Mesendoderm (in vitro differentiated cells): ENCODE data around the gene CNNM2.

Experiments
- DNase-seq: peaks from one replicate; pipeline ENCODE4 v3.0.0; 2013
- H2AK5ac ChIP-seq: 2 replicates; pipeline ENCODE4 v1.6.1; 2013; ENCODE audit warnings: low read length, inconsistent platforms
- H2BK120ac ChIP-seq: 2 replicates; pipeline ENCODE4 v1.6.1; 2013; ENCODE audit warnings: low read depth, mild to moderate bottlenecking, low read length, moderate library complexity, mixed read lengths
- H2BK15ac ChIP-seq: replicated peaks from 2 replicates; pipeline ENCODE4 v1.6.1; 2013; ENCODE audit warnings: low read depth, mild to moderate bottlenecking, moderate library complexity
- H2BK5ac ChIP-seq: 2 replicates; pipeline ENCODE4 v1.6.1; 2013; ENCODE audit warnings: low read length, inconsistent platforms
- H3K18ac ChIP-seq: 2 replicates; pipeline ENCODE4 v1.6.1; 2013; ENCODE audit warnings: mild to moderate bottlenecking, low read length, mixed read lengths
- H3K23ac ChIP-seq: one replicate; pipeline ENCODE4 v1.6.1; 2013; ENCODE audit warnings: low read length
- H3K27ac ChIP-seq: 2 replicates; pipeline ENCODE4 v1.5.1; 2013; ENCODE audit warnings: low read depth, mild to moderate bottlenecking, inconsistent platforms, low read length, moderate library complexity
- H3K27me3 ChIP-seq: 2 replicates; pipeline ENCODE4 v1.6.1; 2013; ENCODE audit warnings: low read length, control low read depth, mild to moderate bottlenecking, inconsistent platforms; ENCODE audit not compliant: insufficient read depth, poor library complexity
- H3K36me3 ChIP-seq: 2 replicates; pipeline ENCODE4 v1.6.1; 2013; ENCODE audit warnings: low read length, inconsistent platforms; ENCODE audit not compliant: control insufficient read depth, insufficient read depth
- H3K4ac ChIP-seq: one replicate; pipeline ENCODE4 v1.6.1; 2013; ENCODE audit warnings: low read depth, mild to moderate bottlenecking, low read length, moderate library complexity
- H3K4me1 ChIP-seq: 2 replicates; pipeline ENCODE4 v1.6.1; 2013; ENCODE audit warnings: low read depth, low read length, inconsistent platforms; ENCODE audit not compliant: control insufficient read depth
- H3K4me2 ChIP-seq: 2 replicates; pipeline ENCODE4 v1.6.1; 2013; ENCODE audit warnings: low read length
- H3K4me3 ChIP-seq: 2 replicates; pipeline ENCODE4 v1.5.1; 2013; ENCODE audit warnings: mild to moderate bottlenecking, low read length
- H3K56ac ChIP-seq: one replicate; pipeline ENCODE4 v1.6.1; 2013; ENCODE audit warnings: low read length
- H3K79me1 ChIP-seq: 2 replicates; pipeline ENCODE4 v1.6.1; 2013; ENCODE audit warnings: low read length, inconsistent platforms
- H3K79me2 ChIP-seq: 2 replicates; pipeline ENCODE4 v1.6.1; 2013; ENCODE audit warnings: mild to moderate bottlenecking, low read length; ENCODE audit not compliant: control insufficient read depth, insufficient read depth
- H3K9ac ChIP-seq: 2 replicates; pipeline ENCODE4 v1.6.1; 2013; ENCODE audit warnings: low read length, inconsistent platforms
- H4K5ac ChIP-seq: one replicate; pipeline ENCODE4 v1.6.1; 2013; ENCODE audit warnings: low read length
- H4K8ac ChIP-seq: one replicate; pipeline ENCODE4 v1.6.1; 2013; ENCODE audit warnings: low read depth, mild to moderate bottlenecking, control low read depth, low read length, moderate library complexity
- WGBS: extraction: QIAGEN DNeasy Blood & Tissue Kit; methylation state at CpG from one replicate; pipeline ENCODE4 v1.1.7; 2013; ENCODE audit warnings: low lambda C conversion rate, missing lambda C conversion rate; ENCODE audit not compliant: insufficient coverage; ENCODE audit errors: extremely low coverage; 5-methylcytosine and 5-hydroxymethylcytosine counted together

The CNNM2 gene

DNA sequence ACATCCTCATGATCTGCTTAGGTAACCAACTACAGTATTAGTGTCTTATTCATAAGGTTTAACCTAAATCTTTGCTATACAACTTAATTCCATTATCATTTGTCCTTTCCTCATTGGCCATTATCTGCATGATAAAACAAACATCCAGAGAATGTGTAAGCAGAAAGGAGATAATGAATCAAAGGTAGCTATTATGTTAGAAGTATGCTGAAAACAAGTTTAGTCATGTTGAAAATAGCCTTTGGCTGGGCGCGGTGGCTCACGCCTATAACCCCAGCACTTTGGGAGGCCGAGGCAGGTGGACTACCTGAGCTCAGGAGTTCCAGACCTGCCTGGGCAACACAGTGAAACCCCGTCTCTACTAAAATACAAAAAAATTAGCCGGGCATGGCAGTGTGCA, 196.8 kb downstream of the CNNM2 start:
- no peaks in the 10 kb centered on the region for H3K36me3 ChIP-seq
- H2AK5ac ChIP-seq = no peak overlapping the region
- H3K27me3 ChIP-seq = no peaks in the 10 kb centered on the region
- H3K4ac ChIP-seq = no peak overlapping the region
- H3K9ac ChIP-seq = no peak overlapping the region
- H3K4me1 ChIP-seq = no peaks in the 10 kb centered on the region
- no peak overlapping the region for H3K4me2 ChIP-seq
- H3K79me2 ChIP-seq = no peaks in the 10 kb centered on the region
- H4K5ac ChIP-seq = no peak overlapping the region
- no peak overlapping the region for H3K4me3 ChIP-seq
- H3K18ac ChIP-seq = no peak overlapping the region
- no peak overlapping the region for H2BK120ac ChIP-seq
- no peak overlapping the region for H3K23ac ChIP-seq
- no peak for DNase-seq
- H2BK5ac ChIP-seq = no peak overlapping the region
- no CpG with 5 or more reads among the region's 6 CpGs for WGBS
- no peak overlapping the region for H2BK15ac ChIP-seq
- peaks cover 2% of the 10 kb centered on the region for H3K79me1 ChIP-seq
- no peak overlapping the region for H3K56ac ChIP-seq
- H4K8ac ChIP-seq = no peak overlapping the region
- no peak overlapping the region for H3K27ac ChIP-seq

DNA sequence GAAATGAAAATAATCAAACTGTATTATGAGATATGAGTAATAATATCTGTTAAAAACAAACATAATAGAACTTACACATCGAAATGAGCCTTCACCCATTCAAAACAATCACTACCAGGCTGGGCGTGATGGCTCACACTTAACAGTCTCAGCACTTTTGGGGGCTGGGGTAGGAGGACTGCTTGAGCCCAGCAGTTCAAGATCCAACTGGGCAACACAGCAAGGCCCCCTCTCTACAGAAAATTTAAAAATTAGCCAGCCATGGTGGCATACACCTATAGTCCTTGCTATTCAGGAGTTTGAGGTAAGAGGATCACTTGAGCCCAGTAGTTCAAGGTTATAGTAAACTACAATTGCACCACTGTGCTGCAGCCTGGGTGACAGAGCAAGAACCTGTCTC, 199.2 kb downstream of the CNNM2 start:
- Histone ChIP-seq H2BK5ac (no peak overlapping the region), H3K23ac (no peak overlapping the region)

DNA sequence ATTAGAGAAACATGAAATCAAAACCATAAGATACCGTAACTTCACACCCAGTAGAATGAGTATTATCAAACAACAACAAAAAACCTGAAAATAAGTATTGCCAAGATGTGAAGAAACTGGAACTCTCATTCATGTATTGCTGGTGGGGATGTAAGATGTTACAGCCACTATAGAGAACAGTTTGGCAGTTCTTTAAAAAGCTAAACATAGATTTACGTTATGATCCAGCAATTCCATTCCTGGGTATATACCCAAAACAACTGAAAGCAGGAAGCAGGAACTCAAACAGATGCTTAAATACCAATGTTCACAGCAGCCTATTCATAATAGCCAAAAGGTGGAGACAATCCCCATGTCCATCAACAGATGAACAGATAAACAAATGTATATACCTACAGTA, 202.5 kb downstream of the CNNM2 start:
- WGBS = no CpG with 5 or more reads among the region's 2 CpGs
- Histone ChIP-seq H3K79me2 (no peaks in the 10 kb centered on the region), H3K23ac (no peak overlapping the region), H3K4me3 (no peak overlapping the region), H4K5ac (no peak overlapping the region), H3K4me2 (no peak overlapping the region), H3K18ac (no peak overlapping the region), H2AK5ac (no peak overlapping the region), H3K27me3 (no peaks in the 10 kb centered on the region), H3K27ac (no peak overlapping the region), H2BK5ac (no peak overlapping the region), H3K79me1 (peaks cover 2% of the 10 kb centered on the region), H3K56ac (no peak overlapping the region), H3K4ac (no peak overlapping the region), H4K8ac (no peak overlapping the region), H2BK120ac (no peak overlapping the region), H3K36me3 (no peaks in the 10 kb centered on the region), H3K9ac (no peak overlapping the region), H2BK15ac (no peak overlapping the region), H3K4me1 (no peaks in the 10 kb centered on the region)
- DNase-seq = no peak

More for the DNA sequence above, 199.2 kb downstream of the CNNM2 start:
- Histone ChIP-seq H2BK120ac (no peak overlapping the region), H2BK15ac (no peak overlapping the region), H3K56ac (no peak overlapping the region), H3K4me3 (no peak overlapping the region), H3K9ac (no peak overlapping the region), H3K4me1 (no peaks in the 10 kb centered on the region), H3K79me1 (peaks cover 2% of the 10 kb centered on the region), H3K27me3 (no peaks in the 10 kb centered on the region), H3K27ac (no peak overlapping the region), H2AK5ac (no peak overlapping the region), H3K4me2 (no peak overlapping the region), H3K4ac (no peak overlapping the region), H4K5ac (no peak overlapping the region), H3K36me3 (no peaks in the 10 kb centered on the region), H4K8ac (no peak overlapping the region), H3K18ac (no peak overlapping the region), H3K79me2 (no peaks in the 10 kb centered on the region)
- WGBS = no CpG with 5 or more reads among the region's 2 CpGs
- no peak for DNase-seq

DNA sequence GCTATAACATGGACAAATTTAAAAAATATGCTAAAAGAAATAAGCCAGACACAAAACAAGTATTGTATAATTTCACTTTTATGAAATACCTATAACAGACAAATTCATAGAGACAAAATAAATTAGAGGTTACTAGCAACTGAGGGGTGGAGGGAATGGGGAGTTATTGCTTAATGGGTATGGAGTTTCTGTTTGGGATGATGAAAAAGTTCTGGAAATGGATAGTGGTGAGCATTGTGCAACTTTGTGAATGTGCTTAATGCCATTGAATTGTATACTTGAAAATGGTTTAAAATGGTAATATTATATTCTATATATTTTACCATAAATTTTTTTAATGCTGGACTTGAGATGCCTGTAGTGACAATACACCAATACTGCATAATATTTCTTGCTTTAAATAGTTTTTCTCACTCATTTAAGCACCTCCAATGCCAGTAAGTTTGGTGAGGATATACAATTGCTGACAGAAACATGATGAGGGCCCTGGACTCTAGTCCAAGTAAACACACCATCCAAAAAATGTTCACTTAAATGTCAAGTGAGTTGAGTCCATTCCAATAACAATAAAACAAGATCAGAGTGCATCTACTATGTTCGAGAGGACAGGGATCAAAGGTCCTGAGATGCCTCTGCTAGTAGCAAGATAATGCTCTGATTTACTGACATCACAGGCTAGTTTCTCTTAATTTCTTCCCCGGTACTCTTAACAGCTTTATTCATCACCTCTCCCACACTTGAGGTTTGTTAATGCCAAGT, 203.1 kb downstream of the CNNM2 start:
- Histone ChIP-seq H3K4me3 (no peak overlapping the region), H2BK5ac (no peak overlapping the region), H3K18ac (no peak overlapping the region), H3K23ac (no peak overlapping the region), H3K9ac (no peak overlapping the region), H3K4me1 (peaks cover 2% of the 10 kb centered on the region), H3K4ac (no peak overlapping the region), H3K79me2 (no peaks in the 10 kb centered on the region), H3K56ac (no peak overlapping the region), H3K27me3 (no peaks in the 10 kb centered on the region), H3K36me3 (no peaks in the 10 kb centered on the region), H3K79me1 (peaks cover 2% of the 10 kb centered on the region), H2AK5ac (no peak overlapping the region), H4K8ac (no peak overlapping the region), H2BK15ac (no peak overlapping the region), H4K5ac (no peak overlapping the region), H2BK120ac (no peak overlapping the region), H3K4me2 (no peak overlapping the region), H3K27ac (no peak overlapping the region)
- WGBS = no CpG with 5 or more reads among the region's 2 CpGs
- DNase-seq = no peak

DNA sequence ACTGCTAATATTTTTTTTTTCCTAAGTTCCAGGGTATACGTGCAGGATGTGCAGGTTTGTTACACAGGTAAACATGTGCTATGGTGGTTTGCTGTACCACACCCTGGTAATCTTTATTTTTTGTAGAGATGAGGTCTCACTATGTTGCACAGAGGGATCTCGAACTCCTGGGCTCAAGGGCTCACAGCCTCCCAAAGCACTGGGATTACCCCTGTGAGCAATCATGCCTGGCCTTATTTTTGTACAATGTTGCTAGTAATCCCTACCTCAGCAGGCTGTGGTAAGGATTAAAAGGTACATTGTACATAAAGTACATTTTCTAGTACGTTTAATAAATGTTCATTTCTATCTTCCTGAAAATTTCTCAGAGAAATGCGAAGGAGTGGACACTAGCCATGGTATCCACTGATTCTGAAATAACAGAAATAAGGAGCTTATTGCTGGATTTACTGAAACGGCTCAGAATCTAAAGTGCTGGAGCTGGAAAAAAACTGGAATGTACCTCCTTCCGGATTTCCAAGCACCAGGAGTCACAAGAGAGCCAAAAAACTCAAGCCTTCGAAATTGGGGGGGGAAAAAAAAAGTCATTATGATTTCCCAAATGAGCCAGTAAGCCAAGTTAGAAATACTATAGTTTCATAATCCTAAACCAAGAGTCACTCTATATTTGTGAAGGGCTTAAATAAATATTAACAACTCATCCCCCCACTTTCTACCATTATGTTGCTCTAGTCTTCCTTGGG, 205.4 kb downstream of the CNNM2 start:
- H3K36me3 ChIP-seq = no peaks in the 10 kb centered on the region
- no peak overlapping the region for H2BK5ac ChIP-seq
- no peak overlapping the region for H3K27ac ChIP-seq
- no peak overlapping the region for H3K9ac ChIP-seq
- H3K4me2 ChIP-seq = no peak overlapping the region
- H3K4me1 ChIP-seq = peaks cover 2% of the 10 kb centered on the region
- H2BK120ac ChIP-seq = no peak overlapping the region
- no peaks in the 10 kb centered on the region for H3K79me2 ChIP-seq
- H3K27me3 ChIP-seq = no peaks in the 10 kb centered on the region
- H2AK5ac ChIP-seq = no peak overlapping the region
- H4K8ac ChIP-seq = peak overlapping the region; percentile 56
- no peak overlapping the region for H3K18ac ChIP-seq
- H3K23ac ChIP-seq = no peak overlapping the region
- peaks cover 2% of the 10 kb centered on the region for H3K79me1 ChIP-seq
- DNase-seq = no peak
- no peak overlapping the region for H3K4ac ChIP-seq
- no peak overlapping the region for H3K56ac ChIP-seq
- WGBS = no CpG with 5 or more reads among the region's 7 CpGs
- H2BK15ac ChIP-seq = no peak overlapping the region
- no peak overlapping the region for H3K4me3 ChIP-seq
- H4K5ac ChIP-seq = no peak overlapping the region
